RWPE1 (cell line): ENCODE measurements around the gene HMX3.

Source experiments
- CTCF ChIA-PET: fragments of 350-600 bp; sonication (Branson Sonifier 250); formaldehyde crosslinking; extraction: SDS; loops from one replicate; lab custom pipeline; 2021; lab: Yijun Ruan, JAX
- POLR2A ChIA-PET: fragments of 400-600 bp; formaldehyde crosslinking; extraction: SDS; loops from one replicate; lab custom pipeline; 2020; ENCODE audit warnings: antibody characterized with exemption; ENCODE audit not compliant: low non-redundant PET; lab: Yijun Ruan, JAX
- DNase-seq: peaks from one replicate; pipeline ENCODE4 v3.0.0; 2012; ENCODE audit warnings: low spot score
- H3K27ac ChIP-seq: fragments of 450-650 bp; 2 replicates; pipeline ENCODE4 v1.5.1; 2017
- TF ChIP-seq, protein P1 (sequence below): fragments of 450-650 bp; conservative IDR thresholded peaks from 2 replicates; pipeline ENCODE4 v1.5.1; 2017; ENCODE audit warnings: low read depth, mild to moderate bottlenecking

HMX3 gene

DNA sequence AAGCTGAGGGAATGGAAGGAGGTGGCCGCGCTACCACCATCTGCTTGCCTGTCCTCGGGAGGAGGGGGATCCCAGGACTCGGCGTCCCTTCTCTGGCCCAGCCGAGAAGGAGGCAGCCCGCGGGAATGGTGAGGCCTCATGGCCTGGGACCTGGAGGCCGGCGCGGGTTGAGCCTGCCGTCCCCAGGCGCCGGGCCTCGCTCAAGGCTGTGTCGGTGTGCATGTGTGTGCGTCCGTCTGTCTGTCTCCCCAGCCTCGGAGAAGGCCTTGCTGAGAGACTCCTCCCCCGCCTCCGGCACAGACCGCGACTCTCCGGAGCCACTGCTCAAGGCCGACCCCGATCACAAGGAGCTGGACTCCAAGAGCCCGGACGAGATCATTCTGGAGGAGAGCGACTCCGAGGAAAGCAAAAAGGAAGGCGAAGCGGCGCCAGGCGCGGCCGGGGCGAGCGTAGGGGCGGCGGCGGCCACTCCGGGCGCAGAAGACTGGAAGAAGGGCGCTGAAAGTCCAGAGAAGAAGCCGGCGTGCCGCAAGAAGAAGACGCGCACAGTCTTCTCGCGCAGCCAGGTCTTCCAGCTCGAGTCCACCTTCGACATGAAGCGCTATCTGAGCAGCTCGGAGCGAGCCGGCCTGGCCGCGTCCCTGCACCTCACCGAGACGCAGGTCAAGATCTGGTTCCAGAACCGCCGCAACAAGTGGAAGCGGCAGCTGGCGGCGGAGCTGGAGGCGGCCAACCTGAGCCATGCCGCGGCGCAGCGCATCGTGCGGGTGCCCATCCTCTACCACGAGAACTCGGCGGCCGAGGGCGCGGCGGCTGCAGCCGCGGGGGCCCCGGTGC is 1.3 kb downstream of the HMX3 start:
- POLR2A ChIA-PET = no interaction called here

DNA sequence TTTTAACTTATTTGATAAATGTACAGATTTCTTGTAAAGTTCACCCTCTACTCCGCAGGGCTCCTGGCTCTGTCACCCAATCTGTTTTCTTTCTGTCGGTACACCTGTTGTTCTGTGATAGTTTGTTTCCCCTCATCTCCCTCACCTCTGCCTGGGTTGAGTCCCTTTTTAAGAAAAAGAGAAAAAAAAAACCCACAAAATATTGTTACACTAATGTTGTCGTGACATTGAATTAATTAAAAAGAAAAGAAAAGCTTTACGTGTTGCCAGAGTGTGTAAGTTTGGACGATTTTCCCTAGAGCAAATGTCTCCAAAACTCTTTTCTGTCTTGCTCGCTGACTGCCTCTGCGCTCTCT is 3.4 kb downstream of the HMX3 start:
- ChIA-PET CTCF (interaction anchor here (1.6 kb wide), 1 partner anchor 241 kb away, joined by 5 read pairs; no protein-coding TSS in a partner anchor), POLR2A (no interaction called here)
- no peak overlapping the region for H3K27ac ChIP-seq
- TF ChIP-seq, protein P1, sequence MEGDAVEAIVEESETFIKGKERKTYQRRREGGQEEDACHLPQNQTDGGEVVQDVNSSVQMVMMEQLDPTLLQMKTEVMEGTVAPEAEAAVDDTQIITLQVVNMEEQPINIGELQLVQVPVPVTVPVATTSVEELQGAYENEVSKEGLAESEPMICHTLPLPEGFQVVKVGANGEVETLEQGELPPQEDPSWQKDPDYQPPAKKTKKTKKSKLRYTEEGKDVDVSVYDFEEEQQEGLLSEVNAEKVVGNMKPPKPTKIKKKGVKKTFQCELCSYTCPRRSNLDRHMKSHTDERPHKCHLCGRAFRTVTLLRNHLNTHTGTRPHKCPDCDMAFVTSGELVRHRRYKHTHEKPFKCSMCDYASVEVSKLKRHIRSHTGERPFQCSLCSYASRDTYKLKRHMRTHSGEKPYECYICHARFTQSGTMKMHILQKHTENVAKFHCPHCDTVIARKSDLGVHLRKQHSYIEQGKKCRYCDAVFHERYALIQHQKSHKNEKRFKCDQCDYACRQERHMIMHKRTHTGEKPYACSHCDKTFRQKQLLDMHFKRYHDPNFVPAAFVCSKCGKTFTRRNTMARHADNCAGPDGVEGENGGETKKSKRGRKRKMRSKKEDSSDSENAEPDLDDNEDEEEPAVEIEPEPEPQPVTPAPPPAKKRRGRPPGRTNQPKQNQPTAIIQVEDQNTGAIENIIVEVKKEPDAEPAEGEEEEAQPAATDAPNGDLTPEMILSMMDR = no peak
- no peak for DNase-seq

More for the DNA sequence above, 1.3 kb downstream of the HMX3 start:
- TF ChIP-seq, protein P1 = no peak
- DNase-seq = no peak
- H3K27ac ChIP-seq = no peak overlapping the region
- CTCF ChIA-PET = interaction anchor here (0.5 to 1.4 kb wide), 2 partner anchors 37 to 94 kb away, joined by 3 to 5 read pairs; no protein-coding TSS in a partner anchor

DNA sequence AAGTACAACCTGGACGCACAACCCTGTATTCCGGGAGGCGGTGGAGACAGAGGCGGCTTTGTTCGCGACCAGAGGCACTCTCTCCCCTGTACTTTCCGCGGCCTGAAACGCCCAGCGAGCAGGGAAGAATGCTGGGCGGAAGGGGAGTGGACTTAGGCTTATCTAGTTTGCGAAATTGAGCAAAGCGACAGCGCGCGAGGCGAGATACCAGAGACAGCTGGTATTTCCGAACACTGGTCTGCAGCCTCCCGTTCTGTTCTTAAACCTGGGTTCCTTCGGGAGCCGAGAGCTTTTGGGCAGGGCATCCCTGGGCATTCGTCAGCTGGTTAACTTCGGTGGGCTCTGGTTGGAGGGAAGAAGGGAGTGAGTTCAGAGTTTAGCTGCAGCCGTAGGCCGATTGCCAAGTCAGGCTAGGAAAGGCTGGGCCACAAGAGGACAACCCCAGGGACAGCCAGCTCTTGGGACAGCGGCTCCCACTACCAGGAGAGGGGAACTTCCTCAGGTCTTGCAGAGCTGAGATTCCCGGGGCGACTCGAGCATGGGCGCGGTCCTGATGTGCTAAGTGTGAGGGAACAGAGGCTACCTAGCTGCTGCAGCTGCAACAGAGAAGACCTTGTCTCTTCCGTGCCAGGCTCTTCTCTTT is 3.9 kb downstream of the HMX3 start:
- no peak for DNase-seq
- POLR2A ChIA-PET = no interaction called here
- CTCF ChIA-PET = interaction anchor here (1.3 to 1.6 kb wide), 2 partner anchors 96 to 241 kb away, joined by 5 to 10 read pairs; no protein-coding TSS in a partner anchor
- no peak overlapping the region for H3K27ac ChIP-seq
- TF ChIP-seq, protein P1 = no peak

DNA sequence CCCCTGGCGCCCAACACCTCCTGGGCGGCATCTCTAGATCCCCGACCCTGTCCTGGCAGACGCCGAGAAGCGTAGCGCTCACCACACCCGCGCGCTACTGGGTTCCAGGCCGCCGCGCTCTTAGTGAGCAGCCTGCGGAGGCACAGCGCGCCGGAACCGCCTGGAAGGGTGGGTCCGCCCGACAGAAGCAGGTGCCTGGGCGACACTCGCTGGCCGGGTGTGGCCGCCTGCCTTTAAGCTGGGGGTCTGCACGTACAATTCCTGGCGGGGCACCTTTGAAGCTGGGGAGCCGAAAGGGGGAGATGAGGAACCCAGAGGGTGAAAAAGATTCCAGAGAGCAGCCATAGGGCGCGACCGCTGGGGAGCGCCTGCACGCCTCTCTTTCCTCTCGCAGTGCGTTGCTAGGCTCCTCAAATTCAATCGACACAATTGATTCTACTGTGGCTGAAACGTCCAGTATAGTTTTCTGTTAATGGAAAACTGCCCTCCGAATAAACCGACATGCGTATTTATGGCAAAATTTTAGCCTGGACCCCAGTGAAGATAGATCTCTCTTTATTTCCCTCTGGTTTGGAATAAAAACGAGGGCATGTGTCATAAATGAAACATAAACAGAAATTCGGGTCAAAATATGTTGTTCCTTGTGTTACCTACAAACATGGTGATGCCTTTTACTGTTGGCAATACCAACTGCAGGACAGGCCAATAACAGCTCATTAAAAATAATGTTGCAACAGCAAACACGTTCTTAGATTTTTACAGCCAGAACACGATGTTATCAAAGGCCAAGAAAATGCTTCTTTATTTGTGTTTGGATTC is 4.6 kb downstream of the HMX3 start:
- no peak for DNase-seq
- no peak overlapping the region for H3K27ac ChIP-seq
- CTCF ChIA-PET = interaction anchor here (0.6 to 1.6 kb wide), 3 partner anchors 97 to 589 kb away, joined by 5 to 10 read pairs (median 7); no protein-coding TSS in a partner anchor
- POLR2A ChIA-PET = no interaction called here
- TF ChIP-seq, protein P1 = no peak

DNA sequence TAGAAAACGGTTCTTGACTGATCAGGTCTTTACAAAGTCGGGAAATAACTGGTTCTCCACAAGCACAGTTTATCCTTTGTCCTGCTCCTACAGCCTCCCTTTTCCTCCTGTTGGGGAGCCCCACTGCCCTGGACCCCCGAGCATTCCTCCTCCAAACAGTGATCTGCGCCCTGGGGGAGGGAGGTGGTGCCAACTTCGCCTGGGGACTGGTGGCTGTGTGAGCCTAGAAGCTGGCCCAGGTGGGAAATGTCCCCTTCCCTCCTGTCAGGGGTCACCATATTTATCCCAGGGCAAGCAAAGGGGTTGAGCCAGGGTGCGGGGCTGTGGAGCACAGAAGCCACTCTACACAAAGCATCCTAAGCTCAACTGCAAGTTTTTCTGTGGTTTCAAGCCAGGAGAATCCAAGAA is 5.2 kb downstream of the HMX3 start:
- POLR2A ChIA-PET = no interaction called here
- CTCF ChIA-PET = no interaction called here
- H3K27ac ChIP-seq = no peak overlapping the region
- TF ChIP-seq, protein P1 = no peak
- no peak for DNase-seq
